GM12874 (cell line): ENCODE results near the gene LRP1.

Experiments
- TF ChIP-seq, protein P1 (sequence below): IDR thresholded peaks from 2 replicates; pipeline ENCODE4 v1.5.1; 2011; ENCODE audit warnings: low read depth, mild to moderate bottlenecking, control low read depth, low read length, moderate library complexity; ENCODE audit not compliant: insufficient read depth

The LRP1 gene

DNA sequence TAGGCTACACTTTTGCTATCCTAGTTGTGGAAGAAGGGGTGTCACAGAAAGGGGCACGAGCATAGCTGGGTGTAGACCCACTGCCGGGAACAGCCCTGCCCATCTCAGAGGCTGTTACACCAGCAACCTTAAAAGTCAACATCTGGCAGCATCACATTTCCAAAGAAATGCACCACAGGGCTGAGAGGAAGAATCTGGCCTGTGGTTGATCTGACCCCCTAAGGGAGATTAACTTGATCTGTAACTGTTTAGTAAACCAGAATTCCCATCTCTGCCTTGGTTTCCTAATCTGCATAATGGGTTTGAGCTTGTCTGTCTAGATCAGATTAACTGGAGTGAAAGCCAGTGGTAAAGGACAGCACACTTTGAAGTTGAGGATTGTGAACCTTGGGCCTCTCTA, 17.8 kb downstream of the LRP1 start:
- TF ChIP-seq, protein P1, sequence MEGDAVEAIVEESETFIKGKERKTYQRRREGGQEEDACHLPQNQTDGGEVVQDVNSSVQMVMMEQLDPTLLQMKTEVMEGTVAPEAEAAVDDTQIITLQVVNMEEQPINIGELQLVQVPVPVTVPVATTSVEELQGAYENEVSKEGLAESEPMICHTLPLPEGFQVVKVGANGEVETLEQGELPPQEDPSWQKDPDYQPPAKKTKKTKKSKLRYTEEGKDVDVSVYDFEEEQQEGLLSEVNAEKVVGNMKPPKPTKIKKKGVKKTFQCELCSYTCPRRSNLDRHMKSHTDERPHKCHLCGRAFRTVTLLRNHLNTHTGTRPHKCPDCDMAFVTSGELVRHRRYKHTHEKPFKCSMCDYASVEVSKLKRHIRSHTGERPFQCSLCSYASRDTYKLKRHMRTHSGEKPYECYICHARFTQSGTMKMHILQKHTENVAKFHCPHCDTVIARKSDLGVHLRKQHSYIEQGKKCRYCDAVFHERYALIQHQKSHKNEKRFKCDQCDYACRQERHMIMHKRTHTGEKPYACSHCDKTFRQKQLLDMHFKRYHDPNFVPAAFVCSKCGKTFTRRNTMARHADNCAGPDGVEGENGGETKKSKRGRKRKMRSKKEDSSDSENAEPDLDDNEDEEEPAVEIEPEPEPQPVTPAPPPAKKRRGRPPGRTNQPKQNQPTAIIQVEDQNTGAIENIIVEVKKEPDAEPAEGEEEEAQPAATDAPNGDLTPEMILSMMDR, result no peak

DNA sequence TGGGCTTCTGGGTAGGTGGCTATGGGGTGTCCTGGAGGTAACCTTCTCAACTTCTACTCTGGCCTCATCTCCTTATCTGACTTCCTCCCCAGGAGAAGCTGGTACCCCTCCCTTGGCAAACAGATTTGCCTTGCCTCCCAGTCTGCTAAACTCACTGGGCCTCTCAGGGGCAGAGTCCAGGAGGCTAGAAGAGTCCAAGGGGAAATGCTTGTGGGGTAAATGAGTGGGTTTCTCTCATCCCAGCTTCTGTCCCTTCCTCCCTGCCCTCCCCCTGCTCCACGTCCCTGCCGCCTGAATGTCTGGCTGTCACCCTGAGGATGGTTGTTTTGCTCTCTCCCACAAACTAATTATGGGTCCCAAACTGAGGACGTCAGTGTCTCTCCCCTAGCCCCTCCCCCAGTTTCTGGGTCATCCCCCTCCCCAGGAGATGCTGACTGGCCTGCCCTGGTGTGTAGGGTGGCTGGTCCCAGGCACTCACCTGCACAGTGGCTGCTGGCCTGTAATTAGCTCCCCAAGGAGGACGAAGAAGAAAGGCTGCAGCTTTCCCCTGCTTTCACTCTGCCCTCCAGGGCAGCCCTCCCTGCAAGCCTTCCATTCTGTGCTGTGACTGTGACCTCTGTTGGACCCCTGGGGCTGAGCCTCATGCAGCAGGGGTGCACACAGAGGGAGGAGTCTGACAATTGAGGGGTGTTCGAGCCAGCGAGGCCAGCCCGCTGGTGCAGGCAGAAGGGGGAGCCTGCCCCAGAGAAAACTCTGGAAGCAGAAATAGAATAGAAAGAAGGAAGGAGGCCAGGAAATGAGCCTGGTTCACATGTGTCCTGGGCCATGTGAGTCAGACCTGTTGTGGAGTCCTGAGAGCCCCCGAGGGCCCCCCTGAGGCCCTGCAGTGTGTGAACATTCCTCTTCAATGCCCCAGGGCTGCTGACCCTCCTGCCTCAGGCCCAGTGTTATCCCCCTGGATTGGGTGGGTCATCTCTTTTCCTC, 19.0 kb downstream of the LRP1 start, which contains the start of gene LRP1-AS:
Gene LRP1-AS (minus strand): TSS at position 659 of the 984 bp plus-strand sequence.
- TF ChIP-seq, protein P1, result no peak

DNA sequence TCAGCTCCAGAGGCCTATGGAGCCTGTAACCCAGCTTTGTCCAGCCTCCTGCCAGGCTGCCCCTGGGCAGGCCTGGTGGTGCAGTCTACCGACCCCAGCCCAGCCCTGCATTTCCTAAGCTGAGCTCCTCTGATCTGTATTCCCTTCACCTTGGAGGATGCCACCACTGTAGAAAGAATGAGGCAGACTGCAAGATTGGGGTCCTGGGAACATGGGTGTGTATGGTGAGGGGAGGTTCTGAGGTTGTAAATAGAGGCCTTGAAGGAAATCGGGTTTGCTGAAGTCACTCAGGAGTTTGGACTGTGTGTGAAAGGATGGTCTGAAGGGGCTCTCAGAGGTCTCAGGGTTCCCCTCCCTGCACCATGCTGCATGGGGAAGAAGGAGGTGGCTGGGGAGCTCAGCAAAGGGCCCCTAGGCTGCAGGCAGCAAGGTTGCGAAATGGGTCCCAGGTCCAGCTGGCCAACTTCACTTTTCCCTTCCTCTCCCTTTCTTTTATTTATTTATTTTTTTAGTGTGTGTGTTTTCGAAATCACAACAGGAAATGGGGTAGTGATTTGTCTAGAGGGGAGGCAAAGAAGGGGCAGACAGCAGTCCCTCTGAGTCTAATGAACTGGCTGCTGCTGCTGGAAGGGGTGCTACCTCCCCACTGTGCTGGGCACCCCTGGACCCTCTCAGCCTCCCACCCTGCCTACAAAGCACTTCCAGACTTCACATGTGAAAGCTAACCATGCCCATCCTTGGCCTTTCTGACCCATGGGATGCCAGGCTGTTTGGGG, 20.4 kb downstream of the LRP1 start:
- TF ChIP-seq, protein P1, result no peak

DNA sequence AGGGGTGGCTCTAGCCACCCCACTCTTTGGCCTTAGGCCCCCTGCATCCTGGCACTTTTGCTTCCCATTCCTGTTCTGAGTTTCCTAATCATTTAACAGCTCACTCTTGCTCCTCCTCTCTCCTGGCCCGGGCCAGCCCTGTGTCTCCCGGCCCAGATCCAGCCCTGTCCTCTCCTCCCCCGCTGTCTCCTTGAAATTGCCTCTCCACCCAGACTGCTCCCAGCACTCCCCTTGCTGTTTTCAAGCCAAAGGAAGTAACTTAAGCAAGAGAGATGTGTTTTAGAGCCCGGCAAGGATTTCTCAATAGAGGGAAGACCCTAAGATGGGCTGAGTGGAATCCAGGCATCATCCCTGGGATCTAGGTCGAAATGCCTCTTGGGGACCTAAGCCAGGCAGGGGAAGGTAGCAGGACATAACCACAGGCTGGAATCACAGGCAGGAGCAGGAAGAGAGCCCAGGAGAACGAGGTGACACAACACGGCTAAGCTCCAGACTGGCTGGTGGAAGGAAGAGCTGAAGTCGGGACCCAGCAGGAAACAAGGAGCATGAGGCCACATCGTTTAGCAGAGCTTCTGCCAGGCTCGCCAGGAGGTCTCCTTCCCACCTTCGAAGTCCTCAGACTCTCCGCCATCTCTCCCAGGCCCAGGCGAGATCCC, 21.1 kb downstream of the LRP1 start:
- TF ChIP-seq, protein P1, result no peak

DNA sequence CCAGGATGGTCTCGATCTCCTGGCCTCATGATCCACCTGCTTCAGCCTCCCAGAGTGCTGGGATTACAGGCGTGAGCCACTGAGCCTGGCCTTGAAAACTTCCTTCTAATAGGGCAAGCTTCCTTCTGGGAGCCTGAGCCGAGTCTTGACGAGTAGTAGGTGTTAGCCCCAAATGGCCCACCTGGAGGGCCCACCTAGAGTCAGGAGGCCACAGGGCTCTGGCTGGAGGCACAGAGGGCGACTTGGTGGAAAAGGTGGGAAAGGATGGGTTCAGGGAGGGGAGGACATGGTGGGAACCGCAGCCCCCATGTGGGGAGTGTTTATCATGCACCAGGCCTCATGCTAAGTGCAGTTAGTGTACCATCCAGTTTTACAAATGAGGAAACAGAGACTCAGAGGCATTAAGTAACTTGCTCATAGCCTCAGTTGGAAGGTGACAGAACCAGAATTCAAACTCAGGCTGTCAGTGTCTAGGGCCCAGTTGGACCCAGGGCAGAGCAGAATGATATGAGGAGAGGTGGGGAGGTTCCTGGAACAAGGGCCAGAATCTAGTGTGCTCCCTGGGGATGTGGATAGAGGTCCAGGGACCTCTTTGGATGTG, 22.2 kb downstream of the LRP1 start:
- TF ChIP-seq, protein P1, result no peak

DNA sequence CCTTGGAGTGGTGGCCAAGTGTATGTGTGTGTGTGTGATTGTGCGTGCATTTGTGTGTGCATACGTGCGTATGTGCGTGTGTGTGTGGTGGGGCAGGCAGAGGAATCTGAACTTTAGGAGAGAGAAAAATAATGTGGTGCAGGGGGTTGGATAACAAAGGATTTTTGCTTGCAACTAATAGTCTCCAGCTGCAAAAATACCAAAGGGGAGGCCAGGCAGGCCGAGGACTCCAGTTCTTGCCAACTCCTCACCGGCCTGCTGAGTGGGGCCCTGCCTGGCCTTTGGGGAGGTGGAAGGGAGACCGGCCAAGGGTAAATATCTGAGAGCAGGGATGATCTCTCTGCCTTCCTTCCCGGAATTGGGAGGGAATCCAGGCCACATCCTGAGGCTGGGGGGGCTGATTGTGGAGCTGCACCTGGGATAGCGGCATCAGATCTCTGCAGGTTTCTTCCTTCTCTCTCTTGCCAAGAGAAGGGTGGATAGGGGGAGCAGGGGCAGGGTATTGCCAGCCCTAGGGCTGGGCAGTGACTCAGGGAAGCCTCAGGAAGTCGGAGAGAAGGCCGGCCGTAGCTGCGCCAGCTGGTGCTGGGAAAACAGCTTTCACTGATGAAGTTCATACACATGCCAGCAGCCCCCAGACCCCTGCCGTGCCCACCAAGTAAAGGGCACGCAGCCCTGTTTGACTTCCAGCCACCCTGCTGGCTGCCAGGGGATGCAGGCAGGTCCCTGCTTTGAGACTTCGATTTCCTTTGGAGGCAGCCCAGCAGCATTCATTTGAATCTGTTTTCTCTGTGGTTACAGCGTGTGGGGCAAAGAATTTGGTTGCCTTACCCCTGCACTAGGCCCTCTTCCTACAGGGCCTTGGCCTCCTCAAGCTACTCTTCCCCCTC, 23.7 kb downstream of the LRP1 start:
- TF ChIP-seq, protein P1, result no peak
